Trophoblast cell (in vitro differentiated cells and primary cell): ENCODE results near the gene PRR16.

ENCODE experiments used
- DNase-seq, 2 donors: peaks; one replicate each; pipeline ENCODE4 v3.0.0-alpha.2; 2016
- H2AFZ ChIP-seq: 2 replicates; pipeline ENCODE4 v1.6.1; 2013; ENCODE audit warnings: low read length, moderate library complexity, mild to moderate bottlenecking; ENCODE audit not compliant: insufficient read depth, poor library complexity
- H2AK5ac ChIP-seq: 2 replicates; pipeline ENCODE4 v1.6.1; 2013; ENCODE audit warnings: mild to moderate bottlenecking, low read length
- H2BK120ac ChIP-seq: 2 replicates; pipeline ENCODE4 v1.6.1; 2013; ENCODE audit warnings: low read length, mild to moderate bottlenecking, moderate library complexity; ENCODE audit not compliant: insufficient read depth, poor library complexity
- H2BK12ac ChIP-seq: 2 replicates; pipeline ENCODE4 v1.6.1; 2013; ENCODE audit warnings: mild to moderate bottlenecking, low read length, moderate library complexity
- H2BK5ac ChIP-seq: 2 replicates; pipeline ENCODE4 v1.6.1; 2013; ENCODE audit warnings: low read length, low read depth, moderate library complexity, mild to moderate bottlenecking; ENCODE audit not compliant: poor library complexity
- H3K14ac ChIP-seq: 2 replicates; pipeline ENCODE4 v1.6.1; 2013; ENCODE audit warnings: mild to moderate bottlenecking, low read length
- H3K18ac ChIP-seq: 2 replicates; pipeline ENCODE4 v1.6.1; 2013; ENCODE audit warnings: mild to moderate bottlenecking, low read length
- H3K23ac ChIP-seq: 2 replicates; pipeline ENCODE4 v1.6.1; 2013; ENCODE audit warnings: low read length
- H3K27ac ChIP-seq: 2 replicates; pipeline ENCODE4 v1.5.1; 2013; ENCODE audit warnings: low read depth, mild to moderate bottlenecking, inconsistent platforms, low read length, moderate library complexity
- H3K27me3 ChIP-seq: 2 replicates; pipeline ENCODE4 v1.6.1; 2013; ENCODE audit warnings: inconsistent platforms, mild to moderate bottlenecking, low read length, moderate library complexity; ENCODE audit not compliant: insufficient read depth
- H3K36me3 ChIP-seq, 2 experiments: 1 replicate in 1 of 2; 2 replicates in 1 of 2; pipeline ENCODE4 v1.6.1; 2013; ENCODE audit warnings: low read length in 2 of 2, mild to moderate bottlenecking in 2 of 2, moderate library complexity in 1 of 2; ENCODE audit not compliant: insufficient read depth in 2 of 2, control insufficient read depth in 1 of 2
- H3K4ac ChIP-seq: 2 replicates; pipeline ENCODE4 v1.6.1; 2013; ENCODE audit warnings: low read depth, mild to moderate bottlenecking, low read length, moderate library complexity
- H3K4me1 ChIP-seq, 2 experiments: 1 replicate in 1 of 2; 2 replicates in 1 of 2; pipeline ENCODE4 v1.6.1; 2013; ENCODE audit warnings: low read length in 2 of 2, mild to moderate bottlenecking in 2 of 2, moderate library complexity in 1 of 2; ENCODE audit not compliant: insufficient read depth in 2 of 2, control insufficient read depth in 1 of 2
- H3K4me2 ChIP-seq: 2 replicates; pipeline ENCODE4 v1.6.1; 2013; ENCODE audit warnings: inconsistent platforms, mild to moderate bottlenecking, low read length, moderate library complexity
- H3K4me3 ChIP-seq: 2 replicates; pipeline ENCODE4 v1.5.1; 2013; ENCODE audit warnings: mild to moderate bottlenecking, low read depth, low read length, inconsistent platforms
- H3K79me1 ChIP-seq: one replicate; pipeline ENCODE4 v1.6.1; 2013; ENCODE audit warnings: low read length
- H3K79me2 ChIP-seq: 2 replicates; pipeline ENCODE4 v1.6.1; 2013; ENCODE audit warnings: low read length, mild to moderate bottlenecking; ENCODE audit not compliant: control insufficient read depth, insufficient read depth, poor library complexity
- H3K9ac ChIP-seq: 2 replicates; pipeline ENCODE4 v1.6.1; 2013; ENCODE audit warnings: mild to moderate bottlenecking, low read length
- H3K9me3 ChIP-seq: 2 replicates; pipeline ENCODE4 v1.6.1; 2013; ENCODE audit warnings: low read depth, mild to moderate bottlenecking, control low read depth, inconsistent platforms, low read length; ENCODE audit not compliant: insufficient read depth
- H4K12ac ChIP-seq: 2 replicates; pipeline ENCODE4 v1.6.1; 2013; ENCODE audit warnings: low read depth, mild to moderate bottlenecking, low read length, moderate library complexity
- H4K8ac ChIP-seq: 2 replicates; pipeline ENCODE4 v1.6.1; 2013; ENCODE audit warnings: low read depth, mild to moderate bottlenecking, low read length, moderate library complexity
- H4K91ac ChIP-seq: one replicate; pipeline ENCODE4 v1.6.1; 2013; ENCODE audit warnings: low read depth, mild to moderate bottlenecking, low read length, moderate library complexity
- WGBS: extraction: QIAGEN DNeasy Blood & Tissue Kit; methylation state at CpG from one replicate; pipeline ENCODE4 v1.1.7; 2013; ENCODE audit warnings: missing lambda C conversion rate; ENCODE audit not compliant: insufficient read length, insufficient coverage; ENCODE audit errors: extremely low coverage; 5-methylcytosine and 5-hydroxymethylcytosine counted together

The PRR16 gene

DNA sequence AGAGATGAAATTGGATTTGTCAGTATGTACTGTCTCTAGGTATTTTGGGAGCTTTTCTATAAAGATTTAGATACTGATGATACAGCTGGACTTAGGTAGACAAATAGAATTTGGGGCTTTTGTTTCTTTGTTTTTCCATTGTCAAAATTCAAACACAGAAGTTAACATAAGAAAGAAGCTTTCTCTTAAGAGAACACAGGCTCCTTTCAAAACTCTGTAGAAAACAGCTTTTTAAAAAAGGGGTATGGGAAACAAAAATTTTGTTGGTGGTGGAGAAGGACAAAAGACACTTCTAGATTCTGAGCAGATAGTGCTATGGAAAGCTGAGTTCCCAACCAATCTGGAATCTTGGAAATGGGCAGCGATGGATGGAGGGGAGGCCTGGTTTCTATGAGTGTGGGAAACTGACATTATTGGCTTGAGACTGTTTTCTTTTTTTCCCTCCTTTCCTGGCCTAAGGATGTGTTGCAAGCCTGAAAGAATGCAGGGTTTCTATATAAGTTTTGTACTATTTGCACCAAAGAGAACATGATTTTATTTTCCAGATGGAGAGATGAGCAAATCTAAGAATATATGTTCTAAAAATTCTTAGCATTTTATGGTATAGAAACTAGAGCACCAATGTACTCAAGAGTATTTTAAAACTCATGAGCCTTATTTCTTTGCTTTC is 240.0 kb downstream of the PRR16 start:
- no peak overlapping the region for H4K12ac ChIP-seq
- H2AK5ac ChIP-seq, result no peak overlapping the region
- H3K36me3 ChIP-seq, result no peaks in the 10 kb centered on the region
- no peaks in the 10 kb centered on the region for H3K79me2 ChIP-seq
- H3K27me3 ChIP-seq, result no peaks in the 10 kb centered on the region
- no peak overlapping the region for H3K27ac ChIP-seq
- H2BK5ac ChIP-seq, result no peak overlapping the region
- H3K9ac ChIP-seq, result no peak overlapping the region
- H4K91ac ChIP-seq, result no peak overlapping the region
- no peaks in the 10 kb centered on the region for H3K4me1 ChIP-seq
- H3K23ac ChIP-seq, result no peak overlapping the region
- no peaks in the 10 kb centered on the region for H3K9me3 ChIP-seq
- no peak for DNase-seq
- H2BK120ac ChIP-seq, result no peak overlapping the region
- no peak overlapping the region for H3K18ac ChIP-seq
- no peak overlapping the region for H4K8ac ChIP-seq
- H3K4me3 ChIP-seq, result no peak overlapping the region
- no peak overlapping the region for H3K4ac ChIP-seq
- H3K14ac ChIP-seq, result no peak overlapping the region
- H2BK12ac ChIP-seq, result no peak overlapping the region
- no peaks in the 10 kb centered on the region for H3K79me1 ChIP-seq
- H2AFZ ChIP-seq, result no peak overlapping the region
- H3K4me2 ChIP-seq, result no peak overlapping the region
- no CpG with 5 or more reads among the region's 1 CpG for WGBS

DNA sequence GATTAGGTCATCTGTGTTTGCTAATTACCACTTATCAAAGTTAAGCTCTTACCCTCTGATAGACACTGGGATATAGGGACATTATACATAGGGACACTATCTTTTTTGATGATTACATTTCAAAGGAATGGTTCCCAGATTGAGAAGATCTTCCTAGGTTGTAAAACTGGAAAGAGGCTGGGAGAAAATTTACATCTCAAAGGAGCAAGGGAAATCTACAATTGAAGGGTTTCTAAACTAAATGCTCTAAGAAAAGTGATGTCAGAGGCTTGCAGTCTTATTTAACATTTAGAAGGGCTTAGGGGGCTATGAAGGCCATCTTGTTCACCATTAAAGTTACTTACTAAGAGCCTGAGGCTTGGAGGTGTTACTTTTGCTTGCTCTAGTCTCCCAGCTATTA is 242.8 kb downstream of the PRR16 start:
- Histone ChIP-seq H2BK5ac (no peak overlapping the region), H2AK5ac (no peak overlapping the region), H2BK120ac (no peak overlapping the region), H2AFZ (no peak overlapping the region), H4K12ac (no peak overlapping the region), H3K14ac (no peak overlapping the region), H2BK12ac (no peak overlapping the region), H3K4me3 (no peak overlapping the region), H3K4me2 (no peak overlapping the region), H3K23ac (no peak overlapping the region), H3K9me3 (no peaks in the 10 kb centered on the region), H3K79me2 (no peaks in the 10 kb centered on the region), H3K18ac (no peak overlapping the region), H3K9ac (no peak overlapping the region), H3K4me1 (no peaks in the 10 kb centered on the region), H3K27me3 (no peaks in the 10 kb centered on the region), H3K36me3 (no peaks in the 10 kb centered on the region), H4K91ac (no peak overlapping the region), H4K8ac (no peak overlapping the region), H3K27ac (no peak overlapping the region), H3K4ac (no peak overlapping the region), H3K79me1 (no peaks in the 10 kb centered on the region)
- no peak for DNase-seq

DNA sequence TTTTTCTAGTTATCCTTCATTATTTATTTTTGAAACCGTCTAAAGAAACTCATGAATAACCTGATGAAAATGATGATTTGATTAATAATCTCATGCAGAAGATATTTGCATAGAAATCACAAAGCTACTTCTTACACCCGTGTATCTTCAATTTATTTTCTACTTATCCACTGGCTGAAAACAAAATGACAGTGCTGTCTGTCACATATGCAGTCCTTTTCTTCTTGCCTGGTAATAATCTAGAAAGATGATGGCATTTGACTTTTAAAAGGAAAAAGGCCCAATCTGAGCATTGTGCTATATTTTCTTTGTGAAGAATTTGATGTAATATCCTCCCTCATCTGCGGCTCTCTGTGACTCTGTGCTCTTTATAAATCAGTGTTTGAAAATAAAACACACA is 253.3 kb downstream of the PRR16 start:
- Histone ChIP-seq H3K27ac (no peak overlapping the region), H3K23ac (no peak overlapping the region), H3K9ac (no peak overlapping the region), H2AK5ac (no peak overlapping the region), H3K27me3 (no peaks in the 10 kb centered on the region), H3K18ac (no peak overlapping the region), H2BK12ac (no peak overlapping the region), H3K79me2 (no peaks in the 10 kb centered on the region), H4K91ac (no peak overlapping the region), H3K4me1 (no peaks in the 10 kb centered on the region), H3K79me1 (no peaks in the 10 kb centered on the region), H2BK5ac (no peak overlapping the region), H3K4me3 (no peak overlapping the region), H3K9me3 (no peaks in the 10 kb centered on the region), H3K14ac (no peak overlapping the region), H2BK120ac (no peak overlapping the region), H3K4me2 (no peak overlapping the region), H3K4ac (no peak overlapping the region), H2AFZ (no peak overlapping the region), H4K12ac (no peak overlapping the region), H3K36me3 (no peaks in the 10 kb centered on the region), H4K8ac (no peak overlapping the region)
- DNase-seq, result no peak
- whole genome bisulfite sequencing, result no CpG with 5 or more reads among the region's 3 CpGs

DNA sequence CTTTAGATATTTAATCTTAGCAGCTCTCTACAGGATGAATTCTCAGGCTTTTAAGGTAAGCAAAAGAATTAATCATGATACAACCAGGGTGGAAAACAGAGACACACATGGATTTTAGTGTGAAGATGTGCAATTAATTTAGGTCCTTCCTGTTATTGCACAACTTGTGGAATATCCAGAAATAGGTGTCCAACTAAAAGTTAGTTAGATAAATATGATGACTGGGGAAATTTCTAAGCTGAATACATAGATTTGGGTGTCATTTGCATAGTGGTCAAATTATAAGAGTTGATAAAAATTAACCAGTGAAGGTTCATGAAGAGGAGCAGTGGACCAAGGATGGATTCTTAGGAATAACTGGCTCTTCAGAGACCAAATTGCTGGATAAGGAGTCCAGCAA is 266.1 kb downstream of the PRR16 start:
- H2BK5ac ChIP-seq, result no peak overlapping the region
- no peak overlapping the region for H3K4ac ChIP-seq
- no peak overlapping the region for H2AFZ ChIP-seq
- H3K18ac ChIP-seq, result no peak overlapping the region
- no peak overlapping the region for H3K27ac ChIP-seq
- no peak overlapping the region for H3K4me2 ChIP-seq
- no peak overlapping the region for H4K12ac ChIP-seq
- H4K8ac ChIP-seq, result no peak overlapping the region
- no peak overlapping the region for H3K14ac ChIP-seq
- no peak overlapping the region for H3K4me3 ChIP-seq
- no peaks in the 10 kb centered on the region for H3K79me1 ChIP-seq
- no peak overlapping the region for H2BK12ac ChIP-seq
- H2BK120ac ChIP-seq, result no peak overlapping the region
- no peak overlapping the region for H3K23ac ChIP-seq
- no peak for DNase-seq
- no peak overlapping the region for H3K9ac ChIP-seq
- H3K27me3 ChIP-seq, result no peaks in the 10 kb centered on the region
- no peaks in the 10 kb centered on the region for H3K4me1 ChIP-seq
- H3K79me2 ChIP-seq, result no peaks in the 10 kb centered on the region
- H3K9me3 ChIP-seq, result no peaks in the 10 kb centered on the region
- H2AK5ac ChIP-seq, result no peak overlapping the region
- H3K36me3 ChIP-seq, result no peaks in the 10 kb centered on the region
- no peak overlapping the region for H4K91ac ChIP-seq
